Measurements from ENCODE around the gene SDK1.

The SDK1 gene

GRCh38 chr7:3292694-3293093, 8.4 kb upstream of the SDK1 start:
- no peak for DNase-seq

DNA sequence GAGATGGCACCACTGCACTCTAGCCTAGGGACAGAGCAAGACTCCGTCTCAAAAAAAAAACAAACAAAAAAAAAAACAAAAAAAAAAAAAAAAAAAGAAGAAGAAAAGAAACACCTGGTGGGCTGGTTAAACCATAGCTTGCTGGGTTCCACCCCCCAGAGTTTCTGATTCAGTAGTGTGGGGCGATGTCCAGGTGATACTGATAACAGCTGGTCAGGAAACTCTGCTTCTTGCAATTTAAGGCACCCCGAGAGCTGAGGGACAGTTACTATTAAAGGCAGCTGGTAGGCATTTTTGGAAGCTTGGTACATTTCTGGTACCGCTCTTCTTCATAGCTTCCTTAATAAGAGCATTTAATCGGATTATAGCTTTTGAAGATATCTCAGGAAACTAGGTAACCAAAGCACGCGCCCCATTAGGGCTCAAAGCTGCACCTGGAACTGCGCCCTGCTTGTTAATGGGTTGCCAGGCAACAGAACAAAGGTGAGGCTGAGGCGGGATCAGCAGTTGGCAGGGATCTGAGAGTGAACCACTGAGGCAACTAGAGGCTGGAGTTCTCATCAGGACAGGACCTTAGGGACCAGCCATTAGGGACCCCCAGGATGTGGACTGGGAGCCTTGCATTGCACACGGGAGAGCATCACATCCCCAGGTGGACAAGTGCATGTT, 6.5 kb upstream of the SDK1 start:
- DNase-seq = no peak

DNA sequence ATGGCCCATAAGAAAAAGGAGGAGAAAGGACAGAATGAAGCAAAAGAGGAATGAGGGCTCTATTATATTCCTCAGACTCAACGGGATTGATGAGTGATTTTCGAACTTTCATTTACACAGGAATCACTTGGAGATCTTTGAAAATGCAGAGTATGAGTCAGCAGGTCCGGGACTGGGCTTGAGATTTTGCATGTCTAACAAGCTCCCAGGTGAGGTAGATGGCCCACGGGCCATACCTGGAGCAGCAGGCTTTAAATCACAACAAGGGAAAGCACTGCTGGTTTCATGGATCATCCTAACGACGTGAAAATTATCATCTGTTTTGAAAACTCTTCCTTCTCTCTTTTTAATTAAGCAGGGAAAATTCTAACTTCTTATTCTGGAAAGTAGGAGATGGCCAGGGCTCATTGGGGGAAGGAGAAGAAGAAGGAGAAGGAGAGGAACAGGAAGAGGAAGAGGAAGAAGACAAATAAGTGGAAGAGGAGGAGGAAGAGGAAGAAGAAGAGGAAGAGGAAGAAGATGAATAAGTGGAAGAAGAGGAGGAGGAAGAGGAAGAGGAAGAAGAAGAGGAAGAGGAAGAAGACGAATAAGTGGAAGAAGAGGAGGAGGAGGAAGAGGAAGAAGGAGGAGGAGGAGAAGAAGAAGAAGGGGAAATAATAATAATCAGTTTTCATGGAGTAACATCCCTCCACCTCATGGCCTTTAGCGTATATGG, 3.8 kb upstream of the SDK1 start:
- DNase-seq = no peak

DNA sequence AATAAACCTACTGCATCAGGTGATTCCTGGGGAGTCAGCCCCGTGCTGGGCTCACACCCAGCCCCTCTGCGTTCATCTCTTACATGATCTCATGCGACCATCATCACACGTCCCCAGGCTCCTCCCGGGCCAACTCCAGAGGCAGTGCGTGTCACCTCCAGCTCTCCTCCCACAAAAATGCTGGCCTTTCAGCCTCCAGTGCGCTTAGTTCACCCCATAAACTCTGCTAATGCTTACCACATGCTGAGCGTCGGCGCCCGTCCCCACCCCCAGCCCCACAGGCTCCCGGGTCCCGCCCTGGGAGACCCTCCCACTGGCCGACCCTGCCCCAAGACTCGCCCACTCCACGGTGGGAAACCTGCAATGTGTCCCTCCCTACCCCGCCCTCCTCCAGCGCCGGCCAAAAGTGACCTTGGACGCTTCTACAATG, 816 bp upstream of the SDK1 start:
- DNase-seq = peak; percentile 6

DNA sequence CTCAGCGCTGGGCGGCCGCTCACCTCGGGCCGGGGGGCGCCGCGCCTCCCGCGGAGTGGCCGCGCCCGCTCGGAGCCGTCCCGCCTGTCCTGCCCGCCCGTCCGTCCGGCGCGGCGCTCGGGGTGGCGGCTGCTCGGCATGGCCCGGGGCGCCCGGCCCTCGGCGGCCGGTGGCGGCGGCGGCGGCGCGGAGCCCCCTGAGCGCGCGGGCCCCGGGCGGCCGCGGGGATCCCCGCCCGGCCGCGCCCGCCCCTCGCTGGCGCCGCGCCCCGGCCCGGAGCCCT, 338 bp downstream of the SDK1 start:
- no peak for DNase-seq

DNA sequence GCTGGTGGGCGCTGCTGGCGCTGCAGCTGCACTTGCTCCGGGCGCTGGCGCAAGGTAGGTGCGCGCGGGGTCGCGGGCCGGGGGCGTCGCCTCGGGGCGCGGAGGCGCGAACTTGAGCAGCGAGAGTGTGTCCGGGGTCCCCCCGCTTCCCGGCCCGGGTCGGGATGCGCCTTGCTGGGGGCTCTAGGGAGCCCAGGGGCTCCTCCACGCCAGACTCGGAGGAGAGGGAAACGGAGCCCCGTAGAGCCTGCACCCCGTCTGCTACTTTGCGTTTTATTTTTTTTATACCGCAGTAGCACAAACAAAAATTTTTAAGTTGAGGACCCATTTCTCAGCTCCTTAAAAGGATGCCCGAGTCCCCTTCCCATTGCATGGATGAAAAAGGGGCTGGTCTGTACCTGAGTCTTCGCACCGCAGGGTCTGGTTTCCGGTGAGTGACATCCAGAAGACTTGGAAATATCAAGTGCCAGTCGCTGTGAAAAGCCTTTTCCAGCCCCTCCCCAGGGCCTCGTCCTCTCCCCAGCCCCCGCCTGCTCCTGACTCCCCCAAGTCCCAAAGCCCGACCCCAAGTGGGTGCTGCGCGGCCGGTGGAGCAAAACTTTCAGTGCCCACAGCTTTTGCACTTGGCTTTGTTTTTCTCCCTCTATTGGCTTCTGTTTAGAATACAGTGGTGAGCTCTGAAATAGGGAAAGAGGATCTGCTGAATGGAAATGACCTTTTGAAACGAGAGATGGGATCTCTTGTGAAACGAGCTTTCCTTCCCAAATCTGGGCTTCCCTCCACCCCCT, 973 bp downstream of the SDK1 start:
- peak; percentile 23 for DNase-seq

- DNase-seq = no peak
Observed at GRCh38 chr7:3302681-3303320, 1.7 kb downstream of the SDK1 start.

DNA sequence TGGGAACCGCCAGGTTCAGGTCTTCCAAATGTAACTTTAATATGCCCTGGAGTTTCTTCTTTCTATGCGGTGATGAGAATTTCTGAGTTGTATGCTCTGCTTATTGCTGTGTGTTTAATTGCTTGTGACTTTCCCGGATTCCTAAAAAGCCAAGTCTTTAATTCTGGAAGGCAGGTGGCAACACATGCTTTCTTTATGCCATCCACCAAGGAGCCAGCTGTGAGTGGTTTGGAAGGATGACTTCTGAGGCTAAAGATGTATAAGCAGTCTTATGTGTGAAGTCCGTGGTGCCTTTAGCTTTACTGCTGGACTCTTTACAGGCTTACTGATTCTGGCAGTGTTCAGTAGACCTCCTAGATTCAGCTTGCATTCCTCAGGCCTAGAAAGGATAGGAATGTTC, 3.1 kb downstream of the SDK1 start:
- no peak for DNase-seq

DNA sequence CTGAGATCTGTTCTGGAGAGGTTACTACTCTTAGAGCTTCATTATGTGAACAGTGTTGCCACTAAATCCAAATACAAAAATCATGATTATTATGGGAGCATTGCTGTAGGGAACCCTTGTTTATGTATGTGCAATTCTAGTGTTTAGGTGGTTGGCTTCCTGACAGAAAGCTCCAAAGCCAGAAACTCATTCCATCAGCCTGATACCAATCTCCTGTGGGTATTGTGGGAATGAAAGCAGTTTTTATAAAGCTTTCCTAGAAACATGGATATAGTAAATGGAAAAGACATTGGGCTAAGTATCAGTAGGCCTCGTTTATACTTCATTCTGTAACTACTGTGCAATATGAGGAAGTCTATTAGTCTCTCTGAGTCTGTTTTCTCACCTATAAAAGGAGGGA, 6.4 kb downstream of the SDK1 start:
- DNase-seq = no peak

GRCh38 chr7:3309140-3309539, 8.1 kb downstream of the SDK1 start:
- DNase-seq = no peak

GRCh38 chr7:3309956-3310355, 8.9 kb downstream of the SDK1 start:
- DNase-seq = no peak

DNA sequence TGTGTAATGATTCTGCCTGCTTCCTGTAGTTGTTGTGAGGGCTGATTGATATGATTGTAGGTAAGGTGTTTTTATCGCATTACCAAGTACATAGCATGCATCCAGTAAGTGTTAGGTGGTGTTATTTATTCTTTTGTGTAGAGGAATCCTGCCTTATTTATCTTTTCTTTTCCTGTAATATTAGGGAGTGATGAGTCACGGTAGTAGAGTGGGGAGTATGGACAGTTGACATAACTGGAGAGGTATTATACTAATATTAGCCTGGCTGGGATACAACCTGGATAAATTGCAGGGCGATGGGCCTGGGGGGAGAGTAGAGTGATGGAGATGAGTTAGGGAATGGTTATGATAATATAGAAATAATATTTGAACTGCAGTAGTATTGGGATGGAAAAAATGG, 9.8 kb downstream of the SDK1 start:
- no peak for DNase-seq

DNA sequence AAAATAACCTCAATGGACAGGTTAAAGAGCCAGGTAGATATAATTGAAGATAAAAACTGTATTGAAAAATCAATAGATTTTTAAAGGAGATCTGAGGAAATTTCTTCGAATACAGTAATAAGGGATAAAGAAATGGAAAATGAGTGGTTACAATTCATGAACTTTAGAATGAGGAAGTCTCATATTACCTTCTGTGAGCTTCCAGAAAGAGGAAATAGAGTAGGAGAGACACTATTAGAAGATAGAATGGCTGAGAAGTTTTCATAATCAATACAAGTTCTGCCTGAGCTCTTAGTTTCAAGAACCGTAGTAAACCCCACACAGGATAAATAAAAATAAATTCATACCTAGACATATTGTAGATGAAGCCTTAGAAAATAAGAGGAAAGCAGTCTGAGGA, 11.5 kb downstream of the SDK1 start:
- no peak for DNase-seq

- DNase-seq = no peak
Observed at GRCh38 chr7:3318874-3319273, 17.8 kb downstream of the SDK1 start.

DNA sequence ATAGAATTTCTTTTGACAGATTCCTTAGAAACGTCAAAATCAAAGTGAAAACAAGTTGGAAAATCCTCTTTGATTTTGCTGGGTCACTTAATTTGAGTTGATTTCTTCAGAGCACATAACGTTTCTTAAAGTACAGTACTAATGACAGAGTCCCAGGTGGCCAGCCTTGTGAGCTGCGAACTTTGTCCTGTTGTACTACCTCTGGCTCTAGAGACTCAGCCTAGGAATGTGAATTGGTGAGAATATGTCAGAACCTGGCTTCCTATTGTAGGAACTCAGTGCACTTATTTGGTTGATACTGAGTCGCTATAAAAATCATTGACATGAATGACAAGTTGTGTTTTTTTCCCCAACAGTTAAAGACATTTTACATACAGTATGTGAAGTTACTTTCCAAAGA, 20.2 kb downstream of the SDK1 start:
- DNase-seq = no peak

GRCh38 chr7:3321745-3322144, 20.7 kb downstream of the SDK1 start:
- no peak for DNase-seq

DNA sequence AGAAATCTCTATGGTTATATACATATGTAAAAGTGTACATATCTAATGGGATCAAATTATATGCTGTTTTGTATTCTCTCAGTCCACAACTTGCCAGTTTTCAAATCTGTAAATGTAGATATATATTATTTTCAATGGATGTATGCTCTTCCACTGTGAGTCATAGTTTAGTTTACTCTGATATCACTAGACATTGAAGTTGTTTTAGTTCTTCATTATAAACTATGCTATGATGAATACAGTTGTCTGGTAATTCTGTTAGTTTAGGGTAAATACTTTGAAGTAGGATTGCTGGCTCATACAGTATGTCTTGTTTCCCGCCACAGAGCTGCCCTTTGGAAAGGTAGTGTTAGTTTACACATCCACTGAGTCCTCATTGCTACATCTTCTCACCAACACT, 25.2 kb downstream of the SDK1 start:
- no peak for DNase-seq

DNA sequence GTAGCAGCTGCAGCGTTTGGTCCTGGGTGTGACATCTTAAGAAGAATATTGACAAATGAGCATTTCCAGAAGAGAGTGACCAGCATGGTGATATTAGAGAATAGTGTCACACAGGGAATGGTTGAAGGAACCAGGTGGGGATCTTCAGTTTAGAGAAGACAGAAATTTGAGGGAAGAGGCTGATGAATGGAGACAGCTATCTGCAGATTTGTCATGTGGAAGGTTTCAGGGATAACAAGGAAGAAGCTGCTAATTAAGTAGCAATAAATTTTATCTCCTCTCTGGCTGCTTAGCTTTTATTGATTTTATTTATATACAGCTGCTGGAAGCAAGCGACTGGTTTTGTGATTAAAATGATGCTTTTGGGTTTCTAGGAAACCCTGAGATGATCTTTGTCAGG, 26.0 kb downstream of the SDK1 start:
- DNase-seq = no peak

GRCh38 chr7:3327655-3328054, 26.6 kb downstream of the SDK1 start:
- no peak for DNase-seq

- DNase-seq = no peak
Observed at GRCh38 chr7:3332308-3332707, 31.3 kb downstream of the SDK1 start.

DNA sequence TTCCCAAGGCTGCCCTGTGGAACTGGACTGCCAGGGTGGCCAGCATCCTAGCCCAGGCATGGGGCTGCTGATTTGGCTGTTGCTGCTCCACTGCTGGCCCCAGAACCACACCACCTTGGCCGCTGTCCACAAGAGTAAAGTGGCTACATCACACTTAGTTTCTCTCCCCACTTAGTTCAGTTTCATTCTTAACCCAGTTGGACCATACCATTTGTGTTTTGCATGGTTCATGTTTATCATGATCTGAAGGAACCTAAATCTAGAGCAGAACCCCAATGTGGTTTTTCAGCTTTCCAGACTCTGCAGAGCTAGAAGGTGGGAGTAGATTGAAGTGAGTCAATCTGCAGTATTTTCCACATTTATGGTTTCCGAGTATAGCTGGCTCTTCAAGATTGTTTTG, 32.8 kb downstream of the SDK1 start:
- DNase-seq = no peak

GRCh38 chr7:3336042-3336665, 35.1 kb downstream of the SDK1 start:
- DNase-seq = no peak

DNA sequence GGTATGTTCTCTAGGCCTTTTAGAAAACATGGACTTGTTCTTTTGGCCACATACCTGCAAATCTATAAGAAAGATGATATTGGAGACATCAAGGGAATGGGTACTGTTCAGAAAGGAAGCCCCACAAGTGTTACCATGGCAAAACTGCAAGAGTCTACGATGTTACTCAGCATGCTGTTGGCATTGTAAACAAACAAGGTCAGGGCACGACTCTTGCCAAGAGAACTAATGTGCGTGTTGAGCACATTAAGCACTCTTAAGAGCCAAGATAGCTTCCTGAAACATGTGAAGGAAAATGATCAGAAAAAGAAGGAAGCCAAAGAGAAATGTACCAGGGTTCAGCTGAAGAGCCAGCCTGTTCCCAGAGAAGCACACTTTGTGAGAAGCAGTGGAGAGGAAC, 37.1 kb downstream of the SDK1 start:
- no peak for DNase-seq

All from CD4-positive, alpha-beta T cell treated with Interleukin-6 for 4 hours (primary cell).